ENCODE measurements around the gene SH3GL3.

Gene SH3GL3, protein sequence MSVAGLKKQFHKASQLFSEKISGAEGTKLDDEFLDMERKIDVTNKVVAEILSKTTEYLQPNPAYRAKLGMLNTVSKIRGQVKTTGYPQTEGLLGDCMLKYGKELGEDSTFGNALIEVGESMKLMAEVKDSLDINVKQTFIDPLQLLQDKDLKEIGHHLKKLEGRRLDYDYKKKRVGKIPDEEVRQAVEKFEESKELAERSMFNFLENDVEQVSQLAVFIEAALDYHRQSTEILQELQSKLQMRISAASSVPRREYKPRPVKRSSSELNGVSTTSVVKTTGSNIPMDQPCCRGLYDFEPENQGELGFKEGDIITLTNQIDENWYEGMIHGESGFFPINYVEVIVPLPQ

DNA sequence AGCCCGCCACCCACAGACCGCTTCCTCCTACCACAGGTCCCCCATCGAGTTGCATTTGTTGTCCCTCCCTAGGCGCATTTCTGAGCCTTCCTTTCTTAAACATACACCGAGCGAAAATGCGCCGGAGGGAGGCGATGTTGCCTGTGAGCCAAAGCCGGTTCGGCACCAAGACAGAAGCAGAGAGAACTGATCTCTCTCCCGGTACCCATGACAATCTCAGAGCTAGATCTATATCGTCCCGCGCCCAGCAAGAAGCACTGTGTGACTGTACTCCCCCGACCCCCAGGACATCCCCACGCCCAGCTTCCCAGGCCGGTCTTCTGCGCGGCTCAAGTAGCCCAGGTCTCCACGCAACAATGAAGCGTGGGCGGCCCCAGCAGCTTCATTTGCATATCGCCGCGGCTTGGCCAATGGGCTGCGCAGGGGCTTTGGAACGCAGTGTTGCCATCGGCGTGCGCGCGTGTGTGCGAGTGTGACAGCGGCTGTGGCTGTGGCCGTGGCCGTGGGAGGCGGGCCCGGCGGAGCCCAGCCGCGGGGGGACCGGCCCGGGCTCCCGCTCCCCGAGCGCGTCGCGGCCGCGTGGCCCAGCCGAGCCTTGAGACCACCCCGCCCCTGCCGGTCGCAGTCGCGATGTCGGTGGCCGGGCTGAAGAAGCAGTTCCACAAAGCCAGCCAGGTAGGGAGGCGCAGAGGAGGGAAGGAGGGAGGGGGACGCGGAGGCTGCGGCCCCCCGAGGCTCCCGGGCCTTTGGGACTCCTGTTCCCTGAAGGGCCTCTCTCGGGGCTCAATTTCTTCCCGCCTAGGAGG, at the start of gene SH3GL3:
Gene SH3GL3 (plus strand): TSS at position 438 of the 806 bp plus-strand sequence. CDS start 193 bp downstream, at position 631.
- no peaks in the 10 kb centered on the region for H3K36me3 ChIP-seq (ENCODE audit: low read length)
- no peak within 1 kb of the TSS for H3K4me2 ChIP-seq (ENCODE audit: low read depth, low read length, poor library complexity, severe bottlenecking)
- no peaks in the 10 kb centered on the region for H3K79me2 ChIP-seq (ENCODE audit: insufficient read depth, low read length)
- H3K27me3 ChIP-seq (ENCODE audit: low read length): no peaks in the 10 kb centered on the region
- H4K20me1 ChIP-seq (ENCODE audit: low read depth, low read length): no peaks in the 10 kb centered on the region
- H3K9me3 ChIP-seq (ENCODE audit: insufficient read depth, low read length): no peaks in the 10 kb centered on the region
- TF ChIP-seq, protein P1, sequence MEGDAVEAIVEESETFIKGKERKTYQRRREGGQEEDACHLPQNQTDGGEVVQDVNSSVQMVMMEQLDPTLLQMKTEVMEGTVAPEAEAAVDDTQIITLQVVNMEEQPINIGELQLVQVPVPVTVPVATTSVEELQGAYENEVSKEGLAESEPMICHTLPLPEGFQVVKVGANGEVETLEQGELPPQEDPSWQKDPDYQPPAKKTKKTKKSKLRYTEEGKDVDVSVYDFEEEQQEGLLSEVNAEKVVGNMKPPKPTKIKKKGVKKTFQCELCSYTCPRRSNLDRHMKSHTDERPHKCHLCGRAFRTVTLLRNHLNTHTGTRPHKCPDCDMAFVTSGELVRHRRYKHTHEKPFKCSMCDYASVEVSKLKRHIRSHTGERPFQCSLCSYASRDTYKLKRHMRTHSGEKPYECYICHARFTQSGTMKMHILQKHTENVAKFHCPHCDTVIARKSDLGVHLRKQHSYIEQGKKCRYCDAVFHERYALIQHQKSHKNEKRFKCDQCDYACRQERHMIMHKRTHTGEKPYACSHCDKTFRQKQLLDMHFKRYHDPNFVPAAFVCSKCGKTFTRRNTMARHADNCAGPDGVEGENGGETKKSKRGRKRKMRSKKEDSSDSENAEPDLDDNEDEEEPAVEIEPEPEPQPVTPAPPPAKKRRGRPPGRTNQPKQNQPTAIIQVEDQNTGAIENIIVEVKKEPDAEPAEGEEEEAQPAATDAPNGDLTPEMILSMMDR (IDR thresholded peaks at IDR 0.05; ENCODE audit: insufficient read depth, low read length, poor library complexity, severe bottlenecking): no peak
- no peak for TF ChIP-seq EZH2phosphoT487 (conservative IDR thresholded peaks at IDR 0.05; ENCODE audit: low read length)
- no peak within 1 kb of the TSS for H2AFZ ChIP-seq (ENCODE audit: low read depth, low read length, severe bottlenecking)
- no peak within 1 kb of the TSS for H3K9ac ChIP-seq (ENCODE audit: low read length)
- no peaks in the 10 kb centered on the region for H3F3A ChIP-seq (ENCODE audit: insufficient read depth)
- no peaks in the 10 kb centered on the region for H3K9me2 ChIP-seq (replicated peaks; ENCODE audit: insufficient read depth, low read length)
- no peak within 1 kb of the TSS for H3K4me3 ChIP-seq (ENCODE audit: insufficient read depth, low read length, poor library complexity, severe bottlenecking)
- H3K27ac ChIP-seq (ENCODE audit: low read depth, low read length): no peak within 1 kb of the TSS

DNA sequence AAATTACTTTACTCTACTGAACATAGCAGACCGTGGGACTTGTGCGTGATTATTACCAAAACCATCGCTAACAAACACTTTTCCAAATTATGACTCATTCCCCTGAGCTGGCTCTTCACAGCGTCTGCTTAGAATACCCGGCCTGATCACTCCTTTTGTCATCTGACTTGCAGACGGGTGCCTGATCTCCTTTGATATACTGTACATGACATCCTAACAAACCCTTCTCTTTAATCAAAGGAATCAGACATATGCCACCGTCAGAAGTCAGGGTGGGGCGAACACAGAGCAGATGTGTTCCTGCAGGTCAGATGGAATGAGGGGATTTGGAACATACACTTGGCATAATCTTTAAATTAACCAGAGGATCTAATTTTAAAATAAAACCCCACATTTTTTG, 48.5 kb upstream of the SH3GL3 start:
- no peaks in the 10 kb centered on the region for H3K79me2 ChIP-seq (ENCODE audit: insufficient read depth, low read length)
- TF ChIP-seq EZH2phosphoT487 (conservative IDR thresholded peaks at IDR 0.05; ENCODE audit: low read length): no peak
- TF ChIP-seq, protein P1 (IDR thresholded peaks at IDR 0.05; ENCODE audit: insufficient read depth, low read length, poor library complexity, severe bottlenecking): no peak
- H3K9ac ChIP-seq (ENCODE audit: low read length): no peak overlapping the region
- no peak overlapping the region for H3K4me2 ChIP-seq (ENCODE audit: low read depth, low read length, poor library complexity, severe bottlenecking)
- H3K4me3 ChIP-seq (ENCODE audit: insufficient read depth, low read length, poor library complexity, severe bottlenecking): no peak overlapping the region
- H3F3A ChIP-seq (ENCODE audit: insufficient read depth): no peaks in the 10 kb centered on the region
- H2AFZ ChIP-seq (ENCODE audit: low read depth, low read length, severe bottlenecking): no peak overlapping the region
- H3K27me3 ChIP-seq (ENCODE audit: low read length): no peaks in the 10 kb centered on the region
- H4K20me1 ChIP-seq (ENCODE audit: low read depth, low read length): no peaks in the 10 kb centered on the region
- H3K27ac ChIP-seq (ENCODE audit: low read depth, low read length): no peak overlapping the region
- H3K9me3 ChIP-seq (ENCODE audit: insufficient read depth, low read length): no peaks in the 10 kb centered on the region
- no peaks in the 10 kb centered on the region for H3K9me2 ChIP-seq (replicated peaks; ENCODE audit: insufficient read depth, low read length)
- H3K36me3 ChIP-seq (ENCODE audit: low read length): no peaks in the 10 kb centered on the region

DNA sequence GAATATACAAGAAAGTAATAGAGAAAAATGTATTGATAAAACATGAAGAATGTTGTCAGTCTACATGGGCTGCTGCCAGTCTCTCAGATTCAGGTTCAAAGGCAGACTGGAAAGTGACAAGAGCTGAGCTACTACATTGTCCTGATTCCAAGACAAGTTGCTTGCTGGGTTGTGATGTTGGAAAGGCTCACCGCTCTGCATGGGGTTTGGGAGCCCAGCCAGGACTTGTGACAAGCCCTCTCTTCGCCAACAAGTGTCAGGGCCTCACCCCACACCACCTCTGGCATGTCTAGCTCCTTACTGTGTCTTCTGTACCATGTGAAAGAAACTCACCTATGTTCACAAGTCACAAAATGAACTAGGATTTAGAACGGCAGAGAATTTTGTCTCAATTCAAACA, 43.0 kb upstream of the SH3GL3 start:
- no peak overlapping the region for H3K4me3 ChIP-seq (ENCODE audit: insufficient read depth, low read length, poor library complexity, severe bottlenecking)
- H3K4me2 ChIP-seq (ENCODE audit: low read depth, low read length, poor library complexity, severe bottlenecking): no peak overlapping the region
- no peak overlapping the region for H2AFZ ChIP-seq (ENCODE audit: low read depth, low read length, severe bottlenecking)
- no peaks in the 10 kb centered on the region for H3K27me3 ChIP-seq (ENCODE audit: low read length)
- no peaks in the 10 kb centered on the region for H4K20me1 ChIP-seq (ENCODE audit: low read depth, low read length)
- no peaks in the 10 kb centered on the region for H3K36me3 ChIP-seq (ENCODE audit: low read length)
- H3K27ac ChIP-seq (ENCODE audit: low read depth, low read length): no peak overlapping the region
- TF ChIP-seq, protein P1 (IDR thresholded peaks at IDR 0.05; ENCODE audit: insufficient read depth, low read length, poor library complexity, severe bottlenecking): no peak
- H3K9ac ChIP-seq (ENCODE audit: low read length): no peak overlapping the region
- no peaks in the 10 kb centered on the region for H3K9me3 ChIP-seq (ENCODE audit: insufficient read depth, low read length)
- H3K9me2 ChIP-seq (replicated peaks; ENCODE audit: insufficient read depth, low read length): no peaks in the 10 kb centered on the region
- no peaks in the 10 kb centered on the region for H3K79me2 ChIP-seq (ENCODE audit: insufficient read depth, low read length)
- H3F3A ChIP-seq (ENCODE audit: insufficient read depth): no peaks in the 10 kb centered on the region

All from SU-DHL-6 (cell line).